ENCODE data around the gene SH3RF3. TPM values are rescaled to one million over a fixed set of nuclear protein-coding genes. Genes with fewer than 3 reads are reported as not detected.

SH3RF3 gene
- total RNA-seq = 1 to 10 TPM; 1.0 to 1.7 TPM

GRCh38 chr2:109128616-109129355 is at the start of gene SH3RF3:
Gene SH3RF3 (plus strand): TSS chr2:109129205.
- Mint-ChIP-seq H3K36me3 (peaks cover 0 to 6% of the 10 kb centered on the region in 2 donors), H3K27ac (peak within 1 kb of the TSS; percentile 72 to 83), H3K9me3 (no peaks in the 10 kb centered on the region)
- peak; percentile 41 to 63 for DNase-seq (ENCODE audit: low spot score in 2 of 2)
- ATAC-seq = peak; percentile 36 to 58

GRCh38 chr2:109079590-109079989 is 49.4 kb upstream of the SH3RF3 start:
- ATAC-seq (no peak), DNase-seq (ENCODE audit: low spot score in 2 of 2) (no peak)
- Mint-ChIP-seq H3K9me3 (no peaks in the 10 kb centered on the region), H3K27ac (no peak overlapping the region), H3K36me3 (no peaks in the 10 kb centered on the region)

GRCh38 chr2:109080109-109080508 is 48.9 kb upstream of the SH3RF3 start:
- Mint-ChIP-seq H3K27ac (peak overlapping the region in 1 of 2 donors; percentile 41), H3K9me3 (no peaks in the 10 kb centered on the region), H3K36me3 (no peaks in the 10 kb centered on the region)
- DNase-seq (ENCODE audit: low spot score in 2 of 2) (no peak), ATAC-seq (no peak)

- Mint-ChIP-seq H3K36me3 (no peaks in the 10 kb centered on the region), H3K9me3 (no peaks in the 10 kb centered on the region), H3K27ac (no peak overlapping the region)
- DNase-seq (ENCODE audit: low spot score in 2 of 2) (no peak), ATAC-seq (no peak)
Observed at GRCh38 chr2:109080757-109081156, 48.2 kb upstream of the SH3RF3 start.

GRCh38 chr2:109081374-109081773 is 47.6 kb upstream of the SH3RF3 start:
- no peaks in the 10 kb centered on the region for H3K36me3 Mint-ChIP-seq
- DNase-seq (ENCODE audit: low spot score in 2 of 2) (peak in 1 of 2 donors; percentile 25), ATAC-seq (no peak)
- no peak overlapping the region for H3K27ac Mint-ChIP-seq
- peaks cover 0 to 3% of the 10 kb centered on the region in 2 donors for H3K9me3 Mint-ChIP-seq

- ATAC-seq (no peak), DNase-seq (ENCODE audit: low spot score in 2 of 2) (no peak)
- Mint-ChIP-seq H3K36me3 (no peaks in the 10 kb centered on the region), H3K27ac (no peak overlapping the region), H3K9me3 (peaks cover 0 to 5% of the 10 kb centered on the region in 2 donors)
Observed at GRCh38 chr2:109083771-109084170, 45.2 kb upstream of the SH3RF3 start.

- no peaks in the 10 kb centered on the region for H3K36me3 Mint-ChIP-seq
- no peak for DNase-seq (ENCODE audit: low spot score in 2 of 2)
- H3K27ac Mint-ChIP-seq = no peak overlapping the region
- no peak for ATAC-seq
- peaks cover 0 to 6% of the 10 kb centered on the region in 2 donors for H3K9me3 Mint-ChIP-seq
Observed at GRCh38 chr2:109084341-109084740, 44.7 kb upstream of the SH3RF3 start.

GRCh38 chr2:109085912-109086742 is 42.9 kb upstream of the SH3RF3 start:
- Mint-ChIP-seq H3K36me3 (no peaks in the 10 kb centered on the region), H3K9me3 (peaks cover 0 to 6% of the 10 kb centered on the region in 2 donors), H3K27ac (peak overlapping the region in 1 of 2 donors; percentile 51)
- DNase-seq (ENCODE audit: low spot score in 2 of 2) (no peak), ATAC-seq (no peak)

GRCh38 chr2:109086743-109087020 is 42.3 kb upstream of the SH3RF3 start:
- H3K27ac Mint-ChIP-seq = no peak overlapping the region
- peaks cover 0 to 6% of the 10 kb centered on the region in 2 donors for H3K9me3 Mint-ChIP-seq
- no peak for ATAC-seq
- H3K36me3 Mint-ChIP-seq = no peaks in the 10 kb centered on the region
- DNase-seq (ENCODE audit: low spot score in 2 of 2) = no peak

GRCh38 chr2:109087055-109087663 is 41.8 kb upstream of the SH3RF3 start:
- DNase-seq (ENCODE audit: low spot score in 2 of 2) (no peak), ATAC-seq (no peak)
- no peak overlapping the region for H3K27ac Mint-ChIP-seq
- H3K36me3 Mint-ChIP-seq = no peaks in the 10 kb centered on the region
- H3K9me3 Mint-ChIP-seq = peaks cover 0 to 6% of the 10 kb centered on the region in 2 donors

- H3K27ac Mint-ChIP-seq = no peak overlapping the region
- peaks cover 4 to 10% of the 10 kb centered on the region in 2 donors for H3K36me3 Mint-ChIP-seq
- DNase-seq (ENCODE audit: low spot score in 2 of 2) (no peak), ATAC-seq (no peak)
- H3K9me3 Mint-ChIP-seq = peaks cover 0 to 12% of the 10 kb centered on the region in 2 donors
Observed at GRCh38 chr2:109089602-109090300, 39.3 kb upstream of the SH3RF3 start.

GRCh38 chr2:109091526-109091925 is 37.5 kb upstream of the SH3RF3 start:
- ATAC-seq = no peak
- Mint-ChIP-seq H3K36me3 (peaks cover 4 to 17% of the 10 kb centered on the region in 2 donors), H3K27ac (peak overlapping the region in 1 of 2 donors; percentile 20)

GRCh38 chr2:109094144-109094543 is 34.9 kb upstream of the SH3RF3 start:
- H3K27ac Mint-ChIP-seq = no peak overlapping the region

More at GRCh38 chr2:109091526-109091925, 37.5 kb upstream of the SH3RF3 start:
- peaks cover 0 to 14% of the 10 kb centered on the region in 2 donors for H3K9me3 Mint-ChIP-seq
- no peak for DNase-seq (ENCODE audit: low spot score in 2 of 2)

GRCh38 chr2:109098251-109098920 is 30.6 kb upstream of the SH3RF3 start:
- no peak overlapping the region for H3K27ac Mint-ChIP-seq
- H3K36me3 Mint-ChIP-seq = peaks cover 0 to 10% of the 10 kb centered on the region in 2 donors
- peaks cover 0 to 6% of the 10 kb centered on the region in 2 donors for H3K9me3 Mint-ChIP-seq

More at GRCh38 chr2:109094144-109094543, 34.9 kb upstream of the SH3RF3 start:
- ATAC-seq (no peak), DNase-seq (ENCODE audit: low spot score in 2 of 2) (no peak)
- Mint-ChIP-seq H3K9me3 (peaks cover 0 to 11% of the 10 kb centered on the region in 2 donors), H3K36me3 (peaks cover 4 to 17% of the 10 kb centered on the region in 2 donors)

GRCh38 chr2:109098921-109099273 is 30.1 kb upstream of the SH3RF3 start:
- DNase-seq (ENCODE audit: low spot score in 2 of 2) (no peak), ATAC-seq (no peak)
- Mint-ChIP-seq H3K36me3 (peaks cover 0 to 7% of the 10 kb centered on the region in 2 donors), H3K9me3 (peaks cover 0 to 6% of the 10 kb centered on the region in 2 donors), H3K27ac (no peak overlapping the region)

More at GRCh38 chr2:109098251-109098920, 30.6 kb upstream of the SH3RF3 start:
- ATAC-seq = no peak
- DNase-seq (ENCODE audit: low spot score in 2 of 2) = no peak
